Subcutaneous abdominal adipose tissue (tissue), 5 donors: ENCODE data around the gene RAB21.

ENCODE experiments used
- H3K27ac ChIP-seq: one replicate; pipeline ENCODE4 v1.7.0; 2013; ENCODE audit warnings: low read depth, mild to moderate bottlenecking, inconsistent platforms, low read length, moderate library complexity
- H3K27me3 ChIP-seq, 5 donors: one replicate each; pipeline ENCODE4 v1.7.0; 2013; ENCODE audit warnings: low read length in 5 of 5, inconsistent platforms in 1 of 5; ENCODE audit not compliant: control insufficient read depth in 5 of 5, insufficient read depth in 4 of 5
- H3K36me3 ChIP-seq, 5 donors: one replicate each; pipeline ENCODE4 v1.7.0; 2013; ENCODE audit warnings: low read length in 5 of 5; ENCODE audit not compliant: control insufficient read depth in 5 of 5, insufficient read depth in 5 of 5
- H3K4me1 ChIP-seq, 5 donors: one replicate each; pipeline ENCODE4 v1.7.0; 2013; ENCODE audit warnings: low read length in 5 of 5, mild to moderate bottlenecking in 3 of 5, moderate library complexity in 1 of 5; ENCODE audit not compliant: control insufficient read depth in 5 of 5, insufficient read depth in 5 of 5
- H3K4me3 ChIP-seq, 5 donors: one replicate each; pipeline ENCODE4 v1.7.0; 2013; ENCODE audit warnings: low read length in 5 of 5, low read depth in 1 of 5
- H3K9ac ChIP-seq, 5 donors: one replicate each; pipeline ENCODE4 v1.7.0; 2013; ENCODE audit warnings: low read length in 5 of 5, mild to moderate bottlenecking in 4 of 5, moderate library complexity in 3 of 5
- H3K9me3 ChIP-seq, 5 donors: one replicate each; pipeline ENCODE4 v1.7.0; 2013; ENCODE audit warnings: low read length in 5 of 5; ENCODE audit not compliant: control insufficient read depth in 5 of 5
- donor health status: healthy.
- donor health status: healthy.
- donor health status: healthy.
- donor health status: healthy.
- donor health status: healthy.

The RAB21 gene

GRCh38 chr12:71754461-71755145 is at the start of gene RAB21:
Gene RAB21 (plus strand): TSS chr12:71754863. CDS start chr12:71755130, 267 bp downstream.
- Histone ChIP-seq H3K36me3 (peaks cover 2 to 13% (median 4%) of the 10 kb centered on the region in 5 donors), H3K4me3 (peak within 1 kb of the TSS; percentile 86 to 96 (median 94)), H3K9me3 (peaks cover 0 to 12% (median 4%) of the 10 kb centered on the region in 5 donors), H3K4me1 (peaks cover 3 to 24% (median 19%) of the 10 kb centered on the region in 5 donors), H3K27me3 (peaks cover 0 to 2% (median 0%) of the 10 kb centered on the region in 5 donors), H3K9ac (peak within 1 kb of the TSS; percentile 95 to 98 (median 96)), H3K27ac (peak within 1 kb of the TSS; percentile 91)

- Histone ChIP-seq H3K9me3 (no peaks in the 10 kb centered on the region), H3K9ac (no peak overlapping the region), H3K36me3 (peaks cover 16 to 19% (median 16%) of the 10 kb centered on the region in 5 donors), H3K27ac (no peak overlapping the region), H3K27me3 (no peaks in the 10 kb centered on the region), H3K4me3 (no peak overlapping the region), H3K4me1 (no peaks in the 10 kb centered on the region)
Observed at GRCh38 chr12:71704920-71705319, 49.7 kb upstream of the RAB21 start.

- Histone ChIP-seq H3K4me1 (no peaks in the 10 kb centered on the region), H3K36me3 (peaks cover 0 to 10% (median 4%) of the 10 kb centered on the region in 5 donors), H3K4me3 (no peak overlapping the region), H3K9ac (no peak overlapping the region), H3K9me3 (peaks cover 0 to 8% (median 7%) of the 10 kb centered on the region in 5 donors), H3K27me3 (no peaks in the 10 kb centered on the region), H3K27ac (no peak overlapping the region)
Observed at GRCh38 chr12:71708658-71709057, 46.0 kb upstream of the RAB21 start.

- H3K4me1 ChIP-seq: no peaks in the 10 kb centered on the region
- H3K27ac ChIP-seq: no peak overlapping the region
- no peak overlapping the region for H3K9ac ChIP-seq
- H3K36me3 ChIP-seq: peaks cover 0 to 4% (median 0%) of the 10 kb centered on the region in 5 donors
- H3K4me3 ChIP-seq: no peak overlapping the region
- H3K9me3 ChIP-seq: peaks cover 0 to 18% (median 9%) of the 10 kb centered on the region in 5 donors
- no peaks in the 10 kb centered on the region for H3K27me3 ChIP-seq
Observed at GRCh38 chr12:71710276-71711125, 44.2 kb upstream of the RAB21 start.

GRCh38 chr12:71718611-71719010 is 36.1 kb upstream of the RAB21 start:
- H3K9me3 ChIP-seq: peaks cover 0 to 16% (median 9%) of the 10 kb centered on the region in 5 donors
- no peaks in the 10 kb centered on the region for H3K27me3 ChIP-seq
- no peak overlapping the region for H3K4me3 ChIP-seq
- H3K27ac ChIP-seq: no peak overlapping the region
- H3K9ac ChIP-seq: no peak overlapping the region
- H3K4me1 ChIP-seq: no peaks in the 10 kb centered on the region
- no peaks in the 10 kb centered on the region for H3K36me3 ChIP-seq

- Histone ChIP-seq H3K4me1 (no peaks in the 10 kb centered on the region), H3K9me3 (peaks cover 0 to 13% (median 6%) of the 10 kb centered on the region in 5 donors)
Observed at GRCh38 chr12:71719647-71720370, 34.9 kb upstream of the RAB21 start.

GRCh38 chr12:71721783-71722505 is 32.7 kb upstream of the RAB21 start:
- Histone ChIP-seq H3K9ac (no peak overlapping the region), H3K36me3 (no peaks in the 10 kb centered on the region), H3K27ac (no peak overlapping the region), H3K27me3 (no peaks in the 10 kb centered on the region), H3K4me3 (no peak overlapping the region), H3K9me3 (peaks cover 0 to 7% (median 2%) of the 10 kb centered on the region in 5 donors), H3K4me1 (no peaks in the 10 kb centered on the region)

More at GRCh38 chr12:71719647-71720370, 34.9 kb upstream of the RAB21 start:
- H3K9ac ChIP-seq: no peak overlapping the region
- H3K27ac ChIP-seq: no peak overlapping the region
- H3K36me3 ChIP-seq: no peaks in the 10 kb centered on the region
- H3K4me3 ChIP-seq: no peak overlapping the region
- H3K27me3 ChIP-seq: no peaks in the 10 kb centered on the region

- Histone ChIP-seq H3K9me3 (peaks cover 0 to 7% (median 0%) of the 10 kb centered on the region in 5 donors), H3K27ac (no peak overlapping the region), H3K4me3 (no peak overlapping the region), H3K36me3 (no peaks in the 10 kb centered on the region), H3K27me3 (no peaks in the 10 kb centered on the region), H3K4me1 (no peaks in the 10 kb centered on the region), H3K9ac (no peak overlapping the region)
Observed at GRCh38 chr12:71725011-71725410, 29.7 kb upstream of the RAB21 start.

- peaks cover 0 to 7% (median 0%) of the 10 kb centered on the region in 5 donors for H3K9me3 ChIP-seq
- H3K36me3 ChIP-seq: no peaks in the 10 kb centered on the region
- H3K27me3 ChIP-seq: no peaks in the 10 kb centered on the region
- H3K4me3 ChIP-seq: no peak overlapping the region
- H3K4me1 ChIP-seq: no peaks in the 10 kb centered on the region
- no peak overlapping the region for H3K9ac ChIP-seq
- H3K27ac ChIP-seq: no peak overlapping the region
Observed at GRCh38 chr12:71726548-71726947, 28.1 kb upstream of the RAB21 start.
